Right forelimb (tissue), 1 donor: Measurements from ENCODE around the gene MYBBP1A.

Source experiments
- DNase-seq: peaks from one replicate; pipeline ENCODE4 v3.0.0-alpha.2; 2018

Gene MYBBP1A

DNA sequence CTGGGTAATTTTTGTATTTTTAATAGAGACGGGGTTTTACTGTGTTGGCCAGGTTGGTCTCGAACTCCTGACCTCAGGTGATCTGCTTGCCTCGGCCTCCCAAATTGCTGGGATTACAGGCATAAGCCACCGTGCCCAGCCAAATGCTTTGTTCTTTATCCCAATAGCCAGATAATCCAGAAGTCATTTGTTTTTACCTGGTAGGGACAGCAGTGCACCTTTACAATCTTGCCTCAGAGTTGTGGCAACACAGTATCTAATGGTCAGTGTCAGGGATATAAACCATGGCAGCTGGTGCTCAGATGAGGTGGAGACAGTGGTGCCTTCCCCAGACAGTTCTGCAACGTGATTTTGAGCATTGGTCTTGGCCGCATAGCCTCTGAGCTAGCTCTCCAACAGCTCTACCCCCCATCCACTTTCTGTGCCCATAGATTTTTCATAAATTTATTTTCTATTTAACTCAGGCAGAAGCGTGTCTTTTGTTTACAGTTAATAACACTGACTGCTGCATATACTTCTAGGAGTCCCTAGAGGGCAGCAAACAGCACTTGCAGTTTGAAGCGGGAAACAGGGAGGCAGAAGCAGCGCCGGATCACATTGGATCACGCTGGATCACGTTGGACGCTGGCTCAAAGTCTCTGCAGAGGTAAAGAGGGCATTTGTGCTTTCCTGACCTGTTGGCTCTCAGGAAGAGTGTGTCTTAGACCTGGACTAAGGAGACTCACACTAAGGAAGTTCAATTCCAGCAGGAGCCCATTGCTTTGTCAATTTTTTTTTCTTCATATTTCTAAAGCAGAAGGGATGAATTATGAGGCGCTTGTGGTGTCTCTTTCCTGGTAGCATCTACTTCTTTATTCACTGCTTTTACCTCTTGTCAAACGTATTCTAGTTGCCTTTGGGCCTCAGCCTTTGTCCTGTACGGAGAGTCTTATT lies 10.3 kb upstream of the MYBBP1A start:
- peak; percentile 76 for DNase-seq

DNA sequence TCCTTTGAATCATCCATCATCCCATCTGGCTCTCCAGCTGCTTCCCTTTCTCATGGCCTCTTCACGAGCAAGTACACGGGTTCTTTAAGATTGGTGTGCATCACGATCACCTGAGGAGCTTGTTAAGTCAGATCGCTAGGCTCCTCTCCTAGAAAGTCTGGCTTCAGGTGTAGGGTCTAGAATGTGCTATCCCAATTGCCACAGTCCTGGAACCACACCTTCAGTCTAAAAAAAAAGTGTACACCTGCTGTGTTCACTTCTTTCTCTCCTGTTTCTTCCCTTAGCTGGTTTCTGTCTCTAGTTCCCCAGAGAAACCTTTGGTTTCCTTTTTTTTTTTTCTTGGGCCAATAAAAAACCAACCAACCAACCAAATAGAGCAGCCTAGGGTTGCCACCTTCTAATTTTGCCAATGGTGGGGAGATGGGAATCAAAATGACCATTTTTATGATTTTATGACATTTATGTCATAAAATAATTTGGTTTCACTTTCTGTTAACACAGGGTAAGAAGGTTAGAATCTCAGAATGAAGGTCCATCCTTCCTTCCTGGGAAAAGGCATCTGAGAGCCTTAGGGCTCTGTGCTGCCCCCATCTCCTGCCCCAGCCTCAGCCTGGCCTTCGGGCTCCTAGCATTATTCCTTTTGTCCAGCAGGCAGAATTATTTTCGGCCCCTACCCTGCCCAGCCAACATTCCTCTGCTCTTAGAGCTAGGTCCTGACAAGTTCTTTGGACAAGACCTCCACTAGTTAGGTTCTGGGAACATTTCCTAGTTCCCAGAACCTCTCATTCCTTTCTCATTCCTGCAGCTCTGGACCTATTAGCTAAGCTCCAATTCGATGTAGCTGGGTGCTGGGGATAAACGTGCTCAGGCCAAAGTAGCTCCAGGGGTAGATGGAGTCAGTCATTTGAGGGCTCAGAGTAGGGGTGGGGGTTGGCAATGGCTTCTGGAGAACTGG lies 7.1 kb upstream of the MYBBP1A start:
- DNase-seq: no peak

GRCh38 chr17:4560837-4561256 lies 5.7 kb upstream of the MYBBP1A start:
- DNase-seq: no peak

- DNase-seq: no peak
Measured at GRCh38 chr17:4560421-4560820, 5.2 kb upstream of the MYBBP1A start, which contains the start of gene GGT6. GGT6 (minus strand) TSS chr17:4560577; CDS start chr17:4560521, 56 bp downstream.

DNA sequence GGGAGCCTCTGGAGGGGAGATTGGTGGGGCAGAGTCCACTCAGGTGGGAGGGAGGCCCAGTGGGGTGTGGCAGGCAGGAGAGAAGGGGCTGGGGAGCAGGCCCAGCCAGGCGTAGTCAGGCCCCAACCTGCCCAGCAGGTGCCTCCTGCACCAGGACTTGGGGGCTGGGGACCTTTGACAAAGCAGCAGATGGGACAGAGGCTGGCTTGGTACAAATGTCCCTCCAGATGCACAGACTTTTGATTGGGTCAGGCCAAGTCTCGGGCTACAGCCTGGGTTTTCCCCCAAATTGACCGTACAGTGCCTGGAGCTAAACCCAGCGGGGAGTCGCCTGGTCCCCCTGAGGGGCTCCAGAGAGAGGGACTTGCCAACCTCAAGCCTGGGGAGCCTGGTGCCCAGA lies 4.8 kb upstream of the MYBBP1A start:
- DNase-seq: no peak

DNA sequence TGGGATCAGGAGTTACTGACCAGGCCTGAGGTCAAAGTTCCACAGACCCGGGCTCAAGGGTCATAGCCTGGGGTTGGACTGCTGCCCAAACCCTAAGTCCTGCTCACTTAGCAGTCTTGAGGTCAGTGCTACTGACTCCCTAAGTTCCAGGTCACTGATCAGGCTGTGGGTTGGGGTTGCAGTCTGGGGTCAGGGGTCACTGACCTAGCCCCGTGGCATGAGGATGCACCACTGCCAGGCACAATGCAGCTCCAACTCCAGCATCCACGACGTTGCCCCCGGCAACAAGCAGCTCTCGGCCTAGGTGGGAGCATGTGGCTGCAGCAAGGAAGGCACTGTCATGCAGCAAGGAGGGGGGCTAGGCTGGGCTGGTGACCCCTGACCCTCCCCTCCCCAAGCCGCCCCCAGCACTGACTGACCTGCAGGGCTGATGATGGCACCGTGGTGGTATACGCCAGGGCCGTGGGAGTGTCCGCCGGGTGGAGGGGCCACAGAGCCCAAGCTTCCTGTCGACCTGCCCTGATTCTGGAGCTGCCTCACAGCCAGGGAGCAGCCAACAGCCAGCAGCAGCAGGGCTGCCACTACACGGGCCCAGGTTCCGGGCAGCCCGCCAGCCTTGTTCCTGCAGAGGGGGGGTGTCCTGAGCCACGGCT lies 4.1 kb upstream of the MYBBP1A start:
- DNase-seq: no peak

DNA sequence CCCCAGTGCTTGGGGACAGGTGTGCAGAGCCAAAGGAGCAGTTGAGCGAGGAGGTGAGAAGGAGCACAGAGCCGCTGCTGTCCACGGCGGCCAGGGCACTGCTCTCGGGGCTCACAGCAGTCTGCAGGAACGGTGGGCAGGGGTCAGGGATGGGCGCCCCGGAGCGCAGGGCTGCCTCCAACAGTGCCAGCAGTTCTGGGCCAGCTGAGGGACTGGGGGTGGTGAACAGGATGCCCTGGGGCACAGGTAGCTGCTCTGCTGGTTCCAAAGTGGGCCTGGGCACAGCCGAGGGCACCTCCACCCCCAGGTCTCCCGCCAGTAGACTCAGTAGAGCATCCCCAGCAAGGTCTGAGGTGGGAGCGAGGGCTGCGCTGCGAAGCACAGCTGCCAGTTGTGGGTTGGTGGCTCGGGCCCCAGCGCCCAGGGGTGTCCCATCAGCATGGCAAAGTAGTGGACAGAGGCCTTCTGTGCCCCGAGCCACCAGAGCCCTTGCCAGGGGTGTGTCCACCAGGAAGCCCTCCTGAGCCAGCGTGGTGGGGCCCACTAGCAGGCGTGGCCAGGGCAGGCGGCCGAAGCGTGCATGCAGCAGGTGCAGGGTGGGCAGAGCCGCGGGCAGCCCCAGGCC lies 3.3 kb upstream of the MYBBP1A start:
- no peak for DNase-seq

DNA sequence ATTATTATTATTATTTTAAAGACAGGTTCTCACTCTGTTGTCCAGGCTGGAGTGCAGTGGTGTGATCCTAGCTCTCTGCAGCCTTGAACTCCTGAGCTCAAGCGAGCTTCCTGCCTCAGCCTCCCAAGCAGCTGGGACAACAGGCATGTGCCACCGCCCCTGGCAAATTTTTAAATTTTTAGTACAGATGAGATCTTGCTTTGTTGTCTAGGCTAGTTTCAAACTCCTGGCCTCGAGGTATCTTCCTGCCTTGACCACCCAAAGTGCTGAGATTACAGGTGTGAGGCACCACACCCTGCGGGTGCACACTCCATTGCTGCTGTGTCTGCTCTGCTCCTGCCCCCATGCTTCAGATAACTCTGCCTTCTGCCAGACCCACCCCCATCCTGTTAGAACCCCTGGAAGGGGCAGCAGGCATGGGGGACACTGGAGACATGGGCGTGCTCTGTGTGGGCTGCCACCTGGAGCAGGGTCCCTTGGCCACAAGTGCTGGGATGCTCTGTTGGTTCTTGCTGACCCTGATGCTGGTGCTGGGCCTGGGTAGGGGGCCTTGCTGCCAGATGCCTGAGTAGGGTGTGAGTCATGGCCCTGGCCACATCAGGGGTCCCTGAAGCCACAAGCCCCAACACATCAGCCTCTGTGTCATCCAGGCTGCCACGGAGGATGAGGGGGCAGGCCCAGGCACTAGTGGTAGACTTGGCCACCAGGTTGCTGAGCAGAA lies 2.6 kb upstream of the MYBBP1A start:
- no peak for DNase-seq

DNA sequence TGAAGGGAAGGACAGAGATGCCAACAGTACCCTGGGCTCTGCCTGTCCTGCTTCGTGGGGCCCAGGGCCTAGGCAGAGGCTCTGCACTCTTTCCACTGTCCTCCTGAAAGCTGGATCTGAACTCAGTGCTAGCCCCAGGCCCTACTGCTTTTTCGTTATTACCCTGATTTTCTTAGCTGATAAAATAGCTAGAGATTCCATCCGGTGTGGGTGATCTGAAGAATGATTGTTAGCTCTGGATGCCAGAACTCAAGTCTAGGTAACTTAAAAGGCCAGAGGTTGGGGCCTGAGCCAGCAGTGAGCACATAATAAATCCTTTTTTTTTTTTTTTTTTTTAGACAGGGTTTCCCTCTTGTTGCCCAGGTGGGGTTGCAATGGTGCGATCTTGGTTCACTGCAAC lies 1.8 kb upstream of the MYBBP1A start:
- no peak for DNase-seq

DNA sequence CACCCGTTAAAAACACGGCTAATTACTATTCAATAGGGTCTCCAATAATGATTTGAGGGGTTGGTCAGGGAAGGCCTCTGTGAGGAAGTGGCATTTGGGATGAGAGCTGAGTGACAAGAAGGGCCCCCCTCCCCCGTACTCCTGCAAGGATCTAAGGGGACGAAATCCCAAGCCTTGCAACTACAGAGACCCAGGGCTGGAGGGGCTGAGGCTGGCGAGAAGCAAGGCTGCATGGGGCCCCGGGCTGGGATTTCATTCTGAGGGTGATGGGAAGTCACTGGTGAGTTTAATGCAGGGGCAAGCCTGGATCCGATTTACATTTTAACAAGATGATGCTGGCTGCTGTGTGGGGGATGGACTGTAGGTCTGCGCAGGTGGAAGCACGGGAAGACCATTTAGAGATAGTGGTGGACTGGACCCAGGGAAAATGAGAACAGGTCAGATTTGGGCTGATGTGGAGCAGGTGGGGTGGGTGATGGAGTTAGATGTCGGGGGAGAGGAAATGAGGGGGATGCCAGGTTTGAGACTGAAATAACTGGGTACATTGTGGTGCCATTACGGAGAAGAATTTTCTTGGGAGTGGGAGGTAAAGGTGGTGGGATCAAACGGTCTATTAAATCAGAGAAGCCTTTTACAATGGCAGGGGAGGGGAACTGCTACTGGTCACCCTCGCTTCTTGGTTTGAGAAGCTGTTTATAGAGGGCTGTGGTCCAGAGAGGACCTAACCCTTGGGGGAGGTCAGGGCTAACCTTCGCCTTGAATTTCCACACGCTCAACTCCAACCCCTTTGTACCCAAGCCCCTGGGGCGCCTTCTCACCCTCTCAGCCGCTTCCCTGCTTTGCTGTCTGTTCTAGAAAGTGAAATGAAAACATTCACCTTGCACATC lies 932 bp upstream of the MYBBP1A start:
- no peak for DNase-seq

DNA sequence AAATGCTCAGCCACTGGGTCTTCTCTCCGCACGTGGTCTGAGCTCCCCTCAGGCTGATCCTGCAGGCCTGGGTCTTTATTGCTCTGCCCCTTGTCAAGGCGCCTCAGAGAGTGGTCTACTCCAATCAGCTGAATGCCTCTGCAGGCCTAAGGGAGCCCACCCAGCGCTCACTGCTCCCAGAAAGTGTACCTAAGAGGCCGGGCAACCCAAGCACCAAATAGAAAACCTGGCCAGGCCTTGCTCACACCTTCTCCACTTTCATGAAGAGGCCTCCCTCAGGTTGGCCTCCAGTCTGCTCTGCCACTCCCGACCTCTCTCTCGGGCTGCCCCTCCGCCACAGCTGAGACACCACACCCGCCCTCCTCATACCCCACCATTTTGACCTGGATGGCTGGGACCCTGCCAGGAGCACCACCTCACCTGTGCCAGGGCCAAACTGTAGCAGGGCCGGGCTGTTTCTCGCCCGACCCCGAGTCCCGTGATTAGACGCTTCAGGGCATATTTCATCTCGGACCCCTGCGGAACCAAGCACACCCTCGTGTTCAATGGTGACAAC lies 665 bp downstream of the MYBBP1A start:
- no peak for DNase-seq

- DNase-seq: no peak
Measured at GRCh38 chr17:4553669-4554068, 1.5 kb downstream of the MYBBP1A start.

- no peak for DNase-seq
Measured at GRCh38 chr17:4551796-4552525, 3.2 kb downstream of the MYBBP1A start.

DNA sequence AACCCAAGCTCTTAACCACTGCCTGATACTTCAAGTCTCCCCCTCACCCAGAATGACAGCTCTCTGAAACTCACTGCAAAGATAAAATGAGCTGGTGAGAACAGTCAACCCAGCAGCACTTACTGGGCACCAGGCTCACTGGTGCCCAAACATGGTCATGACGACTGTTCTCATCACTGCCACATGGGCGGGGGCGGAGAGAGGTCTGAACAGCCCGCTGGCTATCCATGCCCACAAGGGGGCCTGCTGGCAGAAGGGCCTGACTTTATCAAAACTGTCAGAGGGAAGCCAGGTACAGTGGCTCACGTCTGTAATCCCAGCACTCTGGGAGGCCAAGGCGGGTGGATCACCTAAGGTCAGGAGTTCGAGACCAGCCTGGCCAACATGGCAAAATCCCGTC lies 4.0 kb downstream of the MYBBP1A start:
- DNase-seq: no peak

GRCh38 chr17:4550534-4551039 lies 4.6 kb downstream of the MYBBP1A start:
- DNase-seq: no peak

DNA sequence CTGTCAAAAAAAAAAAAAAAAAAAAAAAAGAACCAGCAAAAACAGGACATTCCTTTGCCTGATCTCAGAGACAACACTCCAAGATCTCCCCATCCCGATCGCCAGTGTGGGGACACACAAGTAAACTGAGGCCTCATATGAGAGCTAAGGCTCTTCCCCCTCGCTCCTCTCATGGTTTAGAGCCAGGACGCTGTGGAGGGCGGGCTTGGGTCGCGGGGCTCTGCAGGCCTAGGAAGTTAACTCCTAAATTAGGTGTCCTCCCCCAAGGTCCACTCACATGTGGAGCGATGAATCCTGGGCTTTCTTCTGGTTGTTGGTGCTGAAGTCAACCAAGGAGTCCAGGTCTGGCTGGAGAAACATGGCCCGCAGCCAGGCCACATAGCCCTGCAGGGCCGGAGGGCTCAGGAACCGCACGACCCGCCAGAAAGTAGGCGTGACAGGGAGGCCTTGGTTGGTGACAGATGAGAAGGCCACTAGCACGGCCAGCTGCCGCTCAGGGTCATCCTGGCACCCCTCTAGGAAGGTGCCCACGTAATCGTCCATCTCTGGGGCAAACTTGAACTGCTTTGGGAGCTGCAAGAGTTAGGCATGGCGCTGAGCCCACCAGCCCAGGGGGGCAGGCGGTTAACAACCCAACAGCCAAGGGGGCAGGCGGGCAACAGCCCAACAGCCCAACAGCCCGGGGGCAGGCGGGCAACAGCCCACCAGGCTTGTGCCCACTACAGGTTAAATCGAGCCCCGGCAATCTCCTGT lies 5.2 kb downstream of the MYBBP1A start:
- DNase-seq: no peak

DNA sequence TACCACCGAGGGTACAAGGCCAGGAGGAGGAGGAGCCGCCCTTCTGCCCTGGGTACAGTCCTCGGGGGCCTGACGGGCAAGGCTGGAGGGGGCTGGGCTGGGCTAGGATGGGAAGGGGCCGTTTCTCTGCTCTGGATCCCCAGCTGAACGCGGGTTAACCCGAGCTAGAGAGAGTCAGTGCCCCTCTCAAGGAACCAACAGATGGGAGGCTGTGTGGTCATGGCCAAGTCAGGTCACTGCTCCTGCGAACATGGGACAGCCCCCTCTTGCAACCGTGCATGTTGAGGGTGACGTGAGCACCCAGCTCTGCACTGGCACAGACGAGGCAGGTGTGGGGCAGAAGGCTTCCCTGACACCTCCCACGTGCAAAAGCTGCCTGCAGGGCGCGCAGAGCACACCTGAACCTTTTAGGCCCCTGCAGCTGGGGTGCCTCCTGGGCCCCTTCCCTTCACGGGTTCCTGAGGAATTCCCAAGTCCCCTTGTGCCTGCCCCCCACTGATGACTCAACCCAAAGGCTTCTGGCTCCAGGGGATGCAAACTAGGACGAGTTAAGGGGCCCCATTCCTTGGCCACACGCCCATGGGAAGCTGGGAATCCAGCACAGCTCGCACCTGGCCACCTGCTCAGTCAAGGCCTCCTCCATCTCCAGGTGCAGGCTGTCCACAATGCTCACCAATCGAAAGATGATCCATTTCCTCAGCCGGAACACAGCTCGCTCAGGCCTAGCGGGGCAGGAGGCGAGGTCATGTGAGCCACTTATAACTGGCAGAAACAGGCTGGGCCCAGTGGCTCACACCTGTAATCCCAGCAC lies 6.3 kb downstream of the MYBBP1A start:
- no peak for DNase-seq

- DNase-seq: peak; percentile 35
Measured at GRCh38 chr17:4548061-4548461, 7.1 kb downstream of the MYBBP1A start.
